ENCODE data around the gene CDCA7. TPM values are rescaled to one million over a fixed set of nuclear protein-coding genes. Genes with fewer than 3 reads are reported as not detected.

CDCA7 gene
- total RNA-seq, 1 donor from 2014 or later, result not detected

- no peak for DNase-seq (ENCODE audit: low spot score in 2 of 2)
- intact Hi-C loops (cut with DNase I), result no loop called here
- Histone ChIP-seq H3K27me3 (no peaks in the 10 kb centered on the region), H3K27ac (no peak overlapping the region), H3K4me1 (no peaks in the 10 kb centered on the region), H3K36me3 (no peaks in the 10 kb centered on the region), H3K9me3 (no peaks in the 10 kb centered on the region), H3K4me3 (no peak overlapping the region)
- no peak for TF ChIP-seq CTCF (IDR thresholded peaks at IDR 0.05)
Measured at GRCh38 chr2:173392731-173393130, 38.1 kb downstream of the CDCA7 start.

GRCh38 chr2:173393186-173393585 is 38.5 kb downstream of the CDCA7 start:
- TF ChIP-seq CTCF (IDR thresholded peaks at IDR 0.05), result no peak
- H3K4me1 ChIP-seq, result no peaks in the 10 kb centered on the region
- no peaks in the 10 kb centered on the region for H3K9me3 ChIP-seq
- no peaks in the 10 kb centered on the region for H3K27me3 ChIP-seq
- H3K27ac ChIP-seq, result no peak overlapping the region
- intact Hi-C loops (cut with DNase I), result no loop called here
- no peak overlapping the region for H3K4me3 ChIP-seq
- DNase-seq (ENCODE audit: low spot score in 2 of 2), result no peak
- no peaks in the 10 kb centered on the region for H3K36me3 ChIP-seq

- Histone ChIP-seq H3K4me3 (no peak overlapping the region), H3K9me3 (no peaks in the 10 kb centered on the region), H3K27me3 (no peaks in the 10 kb centered on the region), H3K27ac (no peak overlapping the region), H3K36me3 (no peaks in the 10 kb centered on the region), H3K4me1 (no peaks in the 10 kb centered on the region)
- intact Hi-C loops (cut with DNase I), result no loop called here
- TF ChIP-seq CTCF (IDR thresholded peaks at IDR 0.05), result no peak
- no peak for DNase-seq (ENCODE audit: low spot score in 2 of 2)
Measured at GRCh38 chr2:173393636-173394035, 39.0 kb downstream of the CDCA7 start.

GRCh38 chr2:173394091-173394974 is 39.7 kb downstream of the CDCA7 start:
- TF ChIP-seq CTCF (IDR thresholded peaks at IDR 0.05), result no peak
- H3K27me3 ChIP-seq, result no peaks in the 10 kb centered on the region

GRCh38 chr2:173395567-173396351 is 41.1 kb downstream of the CDCA7 start:
- no peak for TF ChIP-seq CTCF (IDR thresholded peaks at IDR 0.05)
- Histone ChIP-seq H3K27ac (no peak overlapping the region), H3K4me1 (no peaks in the 10 kb centered on the region), H3K9me3 (no peaks in the 10 kb centered on the region), H3K27me3 (no peaks in the 10 kb centered on the region), H3K36me3 (no peaks in the 10 kb centered on the region), H3K4me3 (no peak overlapping the region)
- no peak for DNase-seq (ENCODE audit: low spot score in 2 of 2)
- intact Hi-C loops (cut with DNase I), result no loop called here

More at GRCh38 chr2:173394091-173394974, 39.7 kb downstream of the CDCA7 start:
- intact Hi-C loops (cut with DNase I), result no loop called here
- Histone ChIP-seq H3K4me3 (no peak overlapping the region), H3K9me3 (no peaks in the 10 kb centered on the region), H3K4me1 (no peaks in the 10 kb centered on the region), H3K27ac (no peak overlapping the region), H3K36me3 (no peaks in the 10 kb centered on the region)
- DNase-seq (ENCODE audit: low spot score in 2 of 2), result no peak
